Loucy (cell line): Measurements from ENCODE around the gene BDKRB1.

Experiments
- CTCF ChIP-seq: fragments of 200-600 bp; sonication (generic); conservative IDR thresholded peaks from 2 replicates; pipeline ENCODE4 v1.5.1; 2014; ENCODE audit warnings: mild to moderate bottlenecking, antibody characterized with exemption, low read length
- EZH2phosphoT487 ChIP-seq: fragments of 200-600 bp; IDR thresholded peaks from 2 replicates; pipeline ENCODE4 v1.6.1; 2018; ENCODE audit warnings: antibody characterized with exemption, mild to moderate bottlenecking, moderate library complexity, borderline replicate concordance

DNA sequence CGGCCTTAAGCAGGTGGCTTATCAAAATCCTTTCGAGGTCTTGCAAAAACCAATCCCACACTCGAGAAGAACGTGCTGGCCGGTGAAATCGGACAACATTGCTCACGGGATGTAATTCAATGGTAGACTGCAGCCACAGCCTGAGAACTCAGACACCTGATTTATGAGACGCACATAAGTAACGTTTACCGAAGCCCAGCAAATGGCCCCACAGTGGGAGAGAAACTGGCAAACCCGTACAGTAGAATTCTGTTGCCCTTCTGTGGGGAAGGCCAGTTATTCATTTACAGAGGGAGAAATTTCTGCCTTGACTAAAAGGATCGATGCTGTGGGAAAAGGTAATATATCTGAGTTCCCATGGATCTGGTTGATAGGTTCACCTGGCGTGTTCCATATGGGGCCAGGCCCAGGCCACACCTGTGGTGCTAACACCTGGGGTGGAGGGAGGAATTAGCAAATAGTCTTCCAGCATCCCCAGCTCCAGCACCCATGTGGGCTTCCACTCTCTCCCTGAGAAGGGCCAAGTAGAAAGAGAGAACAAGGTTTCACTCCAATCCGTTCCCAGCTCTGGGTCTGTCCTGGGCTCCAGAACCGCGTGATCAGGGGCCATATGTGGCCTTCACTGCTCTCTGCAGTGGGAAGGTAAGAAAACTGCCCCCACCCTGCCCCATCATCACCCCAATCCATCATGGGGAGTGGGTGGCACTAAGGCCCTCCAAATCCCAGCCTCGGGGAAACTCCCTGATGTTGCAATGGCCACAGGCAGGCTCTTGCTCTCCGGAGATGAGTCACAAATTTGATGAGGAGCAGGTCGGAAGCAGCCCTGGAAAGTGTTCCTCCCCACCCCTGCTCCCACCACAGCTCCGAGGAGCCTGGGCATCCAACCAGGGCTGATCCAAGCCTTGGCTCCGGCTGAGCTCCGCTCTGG is 12.7 kb downstream of the BDKRB1 start:
- TF ChIP-seq CTCF (no peak), EZH2phosphoT487 (no peak)
